ENCODE data around the gene SSTR1. TPM values are rescaled to one million over a fixed set of nuclear protein-coding genes. Genes with fewer than 3 reads are reported as not detected.

Gene SSTR1
- total RNA-seq, 2 donors from 2014 or later = not detected

DNA sequence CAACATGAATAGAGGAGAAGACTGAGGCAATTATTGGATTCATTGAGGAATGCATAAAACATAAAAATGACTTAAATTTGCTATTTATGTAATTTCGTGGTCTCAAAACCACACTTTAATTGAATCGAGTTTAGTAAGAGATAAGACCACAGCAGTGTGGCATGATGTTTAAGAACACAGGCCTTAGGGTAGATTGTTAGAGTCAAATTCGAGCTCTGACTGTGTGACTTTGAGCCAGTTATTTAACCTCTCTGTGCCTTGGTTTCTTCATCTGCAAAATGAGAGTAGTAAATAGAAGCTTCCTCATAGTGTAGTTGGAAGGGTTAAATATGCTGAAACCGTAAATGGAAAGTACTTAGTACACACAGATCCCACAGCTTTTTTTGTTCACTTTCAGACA is 9.3 kb upstream of the SSTR1 start:
- no peaks in the 10 kb centered on the region for H3K9me3 Mint-ChIP-seq
- no peaks in the 10 kb centered on the region for H3K36me3 Mint-ChIP-seq
- H3K27ac Mint-ChIP-seq = no peak overlapping the region
- no peak for ATAC-seq
- no peak for DNase-seq (ENCODE audit: low spot score in 2 of 2)

GRCh38 chr14:38199076-38199475 is 8.6 kb upstream of the SSTR1 start:
- Mint-ChIP-seq H3K9me3 (no peaks in the 10 kb centered on the region), H3K27ac (no peak overlapping the region), H3K36me3 (no peaks in the 10 kb centered on the region)
- DNase-seq (ENCODE audit: low spot score in 2 of 2) (no peak), ATAC-seq (no peak)

GRCh38 chr14:38199739-38200138 is 8.0 kb upstream of the SSTR1 start:
- Mint-ChIP-seq H3K36me3 (no peaks in the 10 kb centered on the region), H3K9me3 (no peaks in the 10 kb centered on the region), H3K27ac (no peak overlapping the region)
- ATAC-seq (peak in 1 of 2 donors; percentile 81), DNase-seq (ENCODE audit: low spot score in 2 of 2) (no peak)

DNA sequence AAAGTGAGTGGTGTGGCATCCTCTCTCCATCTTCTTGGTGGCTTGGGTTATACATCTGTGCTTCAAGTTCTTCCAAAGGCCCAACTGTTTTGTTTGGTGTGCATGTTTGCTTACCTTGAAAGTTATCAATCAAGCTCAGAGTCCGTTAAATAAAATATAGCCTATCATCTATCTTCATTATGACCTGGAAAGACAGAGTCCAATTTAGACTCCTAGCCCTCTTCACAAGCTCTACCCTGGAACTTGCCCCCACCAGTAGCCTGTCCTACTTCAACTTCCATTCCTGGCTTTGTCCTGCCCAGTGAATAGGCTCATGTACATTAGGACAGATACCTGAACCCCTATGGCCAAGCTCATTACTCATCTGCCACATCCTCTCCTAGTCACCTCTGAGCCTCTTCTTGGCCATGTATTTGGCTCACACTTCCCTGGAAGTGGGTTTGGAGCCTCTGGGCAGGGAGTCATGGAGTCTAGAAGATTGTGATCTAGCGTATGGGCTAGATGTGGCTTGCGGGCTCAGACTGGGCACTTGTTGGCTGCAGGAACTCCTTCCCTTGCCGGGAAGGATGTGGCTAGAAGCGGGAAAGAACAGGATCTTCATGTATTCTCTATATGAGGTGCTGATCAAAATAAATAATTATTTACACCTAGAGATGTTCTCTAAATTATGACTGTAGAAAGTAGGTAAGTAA is 6.4 kb upstream of the SSTR1 start:
- Mint-ChIP-seq H3K27ac (no peak overlapping the region), H3K9me3 (peaks cover 0 to 3% of the 10 kb centered on the region in 2 donors), H3K36me3 (peaks cover 0 to 4% of the 10 kb centered on the region in 2 donors)
- ATAC-seq (no peak), DNase-seq (ENCODE audit: low spot score in 2 of 2) (no peak)

GRCh38 chr14:38202444-38203191 is 5.1 kb upstream of the SSTR1 start:
- no peak overlapping the region for H3K27ac Mint-ChIP-seq
- DNase-seq (ENCODE audit: low spot score in 2 of 2) (no peak), ATAC-seq (no peak)
- H3K9me3 Mint-ChIP-seq = peaks cover 0 to 3% of the 10 kb centered on the region in 2 donors
- H3K36me3 Mint-ChIP-seq = peaks cover 0 to 4% of the 10 kb centered on the region in 2 donors

DNA sequence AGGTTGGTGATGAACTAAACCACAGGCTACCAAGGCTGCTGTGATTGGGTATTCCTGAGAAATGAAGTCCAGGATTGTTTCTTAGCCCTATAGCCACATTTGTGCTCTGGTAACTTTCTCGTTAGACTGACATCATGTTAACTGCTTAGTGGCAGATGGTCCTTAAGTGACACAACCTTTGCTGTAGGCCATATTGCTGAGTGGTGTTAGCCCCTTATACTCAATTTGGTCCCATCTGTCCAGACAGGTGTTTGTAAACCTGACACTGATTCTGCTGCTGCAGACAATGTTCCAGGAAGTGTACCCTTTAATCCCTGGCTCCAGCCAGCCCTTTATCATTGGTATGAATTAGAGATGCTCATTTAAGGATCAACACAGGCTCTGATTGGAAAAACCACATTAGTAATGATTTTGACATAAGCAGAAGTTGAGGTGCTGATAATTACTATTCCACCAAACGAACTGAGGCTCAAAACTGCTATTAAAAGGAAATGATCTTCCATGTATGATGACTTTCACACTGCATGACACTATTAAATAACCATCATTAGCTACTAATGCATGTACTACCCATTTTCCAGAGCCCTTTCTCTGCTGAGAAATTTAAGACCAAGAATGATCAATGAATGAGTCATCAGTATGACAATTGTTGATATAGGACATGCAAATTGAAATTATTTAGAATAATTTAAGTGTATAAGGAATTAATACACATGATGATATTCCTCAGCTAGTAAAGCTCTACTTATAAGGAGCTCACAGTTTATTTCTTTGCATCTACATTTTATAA is 3.6 kb upstream of the SSTR1 start:
- DNase-seq (ENCODE audit: low spot score in 2 of 2) = no peak
- H3K9me3 Mint-ChIP-seq = peaks cover 0 to 3% of the 10 kb centered on the region in 2 donors
- no peak for ATAC-seq
- no peak overlapping the region for H3K27ac Mint-ChIP-seq
- peaks cover 0 to 10% of the 10 kb centered on the region in 2 donors for H3K36me3 Mint-ChIP-seq

- no peak for DNase-seq (ENCODE audit: low spot score in 2 of 2)
- no peak overlapping the region for H3K27ac Mint-ChIP-seq
- peaks cover 0 to 3% of the 10 kb centered on the region in 2 donors for H3K9me3 Mint-ChIP-seq
- peaks cover 0 to 15% of the 10 kb centered on the region in 2 donors for H3K36me3 Mint-ChIP-seq
- ATAC-seq = no peak
Observed at GRCh38 chr14:38204719-38205115, 3.0 kb upstream of the SSTR1 start.

- DNase-seq (ENCODE audit: low spot score in 2 of 2) = no peak
- Mint-ChIP-seq H3K36me3 (peaks cover 0 to 20% of the 10 kb centered on the region in 2 donors), H3K9me3 (peaks cover 0 to 3% of the 10 kb centered on the region in 2 donors), H3K27ac (no peak overlapping the region)
- no peak for ATAC-seq
Observed at GRCh38 chr14:38205119-38205813, 2.4 kb upstream of the SSTR1 start.

DNA sequence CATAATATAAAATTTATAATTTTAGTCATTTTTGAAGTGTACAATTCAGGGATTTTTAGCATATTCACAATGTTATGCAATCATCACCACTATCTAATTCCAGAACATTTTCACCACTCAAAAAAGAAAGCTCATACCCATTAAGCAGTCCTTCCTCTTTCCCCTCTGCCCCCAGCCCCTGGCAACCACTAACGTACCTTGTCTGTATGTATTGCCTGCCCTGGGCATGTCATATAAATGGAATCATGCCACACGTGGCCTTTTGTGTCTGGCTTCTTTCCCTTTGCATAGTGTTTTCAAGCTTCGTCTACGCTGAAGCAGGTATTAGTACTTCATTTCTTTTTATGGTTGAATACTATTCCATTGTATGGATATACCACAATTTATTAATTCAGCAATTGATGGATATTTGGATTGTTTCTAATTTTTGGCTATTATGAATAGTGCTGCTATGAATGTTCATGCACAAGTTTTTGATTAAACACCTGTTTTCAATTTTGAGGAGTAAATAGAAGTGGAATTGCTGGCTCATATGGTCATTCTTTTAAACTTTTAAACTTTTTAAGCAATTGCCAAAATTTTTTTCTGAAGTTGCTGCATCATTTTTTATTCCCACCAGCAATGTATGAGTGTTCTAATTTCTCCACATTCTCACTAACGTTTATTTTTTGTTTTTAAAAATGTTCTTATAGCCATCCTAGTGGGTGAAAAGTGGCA is 1.6 kb upstream of the SSTR1 start:
- ATAC-seq = no peak
- peaks cover 0 to 3% of the 10 kb centered on the region in 2 donors for H3K9me3 Mint-ChIP-seq
- DNase-seq (ENCODE audit: low spot score in 2 of 2) = no peak
- no peak overlapping the region for H3K27ac Mint-ChIP-seq
- H3K36me3 Mint-ChIP-seq = peaks cover 0 to 20% of the 10 kb centered on the region in 2 donors

GRCh38 chr14:38206689-38207376 is 871 bp upstream of the SSTR1 start:
- ATAC-seq = no peak
- no peak overlapping the region for H3K27ac Mint-ChIP-seq
- H3K36me3 Mint-ChIP-seq = peaks cover 0 to 20% of the 10 kb centered on the region in 2 donors
- peaks cover 0 to 3% of the 10 kb centered on the region in 2 donors for H3K9me3 Mint-ChIP-seq
- no peak for DNase-seq (ENCODE audit: low spot score in 2 of 2)

DNA sequence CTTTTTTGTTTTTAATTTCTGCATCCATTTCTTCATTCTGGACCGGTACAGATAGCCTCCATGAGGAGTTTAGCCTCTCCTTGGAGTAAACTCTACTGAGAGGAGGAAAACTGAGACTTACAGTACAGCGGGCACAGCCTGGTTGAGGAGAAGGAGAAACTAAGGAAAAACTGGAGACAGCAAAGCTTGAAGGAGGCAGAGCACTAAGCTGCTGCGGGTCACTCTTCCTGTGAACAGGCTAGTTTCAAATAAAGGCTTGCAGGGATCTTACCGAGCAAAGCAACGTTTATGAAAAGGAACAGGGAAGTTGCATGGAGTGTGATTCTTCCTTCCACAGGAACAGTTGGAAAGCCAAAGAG is 348 bp upstream of the SSTR1 start:
- no peak for ATAC-seq
- no peak for DNase-seq (ENCODE audit: low spot score in 2 of 2)
- Mint-ChIP-seq H3K9me3 (peaks cover 0 to 3% of the 10 kb centered on the region in 2 donors), H3K36me3 (peaks cover 0 to 20% of the 10 kb centered on the region in 2 donors), H3K27ac (no peak overlapping the region)

DNA sequence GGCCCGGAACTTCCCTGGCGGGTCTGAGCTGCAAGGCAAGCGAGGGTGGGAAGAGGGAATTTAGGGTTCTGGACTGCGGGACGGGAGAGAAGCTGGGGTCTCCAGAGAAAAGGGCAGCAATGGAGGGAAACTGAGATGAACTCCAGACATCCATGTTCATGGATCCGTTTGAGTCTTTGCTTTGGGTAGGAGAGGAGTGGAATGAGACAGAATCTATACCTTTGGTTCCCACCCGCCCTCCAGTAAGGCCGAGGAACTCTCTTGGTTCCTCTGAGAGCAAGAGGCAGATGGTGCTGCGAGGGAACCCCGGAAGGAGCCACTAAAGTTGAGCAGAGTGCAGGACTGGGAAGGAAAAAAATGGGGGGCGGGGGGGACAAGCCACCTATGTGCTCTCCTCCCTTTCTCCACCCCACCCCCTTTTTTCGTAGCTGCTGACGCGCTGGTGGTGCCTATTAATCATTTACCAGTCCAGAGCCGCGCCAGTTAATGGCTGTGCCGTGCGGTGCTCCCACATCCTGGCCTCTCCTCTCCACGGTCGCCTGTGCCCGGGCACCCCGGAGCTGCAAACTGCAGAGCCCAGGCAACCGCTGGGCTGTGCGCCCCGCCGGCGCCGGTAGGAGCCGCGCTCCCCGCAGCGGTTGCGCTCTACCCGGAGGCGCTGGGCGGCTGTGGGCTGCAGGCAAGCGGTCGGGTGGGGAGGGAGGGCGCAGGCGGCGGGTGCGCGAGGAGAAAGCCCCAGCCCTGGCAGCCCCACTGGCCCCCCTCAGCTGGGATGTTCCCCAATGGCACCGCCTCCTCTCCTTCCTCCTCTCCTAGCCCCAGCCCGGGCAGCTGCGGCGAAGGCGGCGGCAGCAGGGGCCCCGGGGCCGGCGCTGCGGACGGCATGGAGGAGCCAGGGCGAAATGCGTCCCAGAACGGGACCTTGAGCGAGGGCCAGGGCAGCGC is 1.2 kb downstream of the SSTR1 start:
- H3K9me3 Mint-ChIP-seq = peaks cover 0 to 3% of the 10 kb centered on the region in 2 donors
- DNase-seq (ENCODE audit: low spot score in 2 of 2) = peak in 1 of 2 donors; percentile 37

GRCh38 chr14:38209572-38210557 is 2.2 kb downstream of the SSTR1 start:
- ATAC-seq (peak; percentile 53 to 59), DNase-seq (ENCODE audit: low spot score in 2 of 2) (peak in 1 of 2 donors; percentile 12)
- no peak overlapping the region for H3K27ac Mint-ChIP-seq
- H3K36me3 Mint-ChIP-seq = peaks cover 0 to 20% of the 10 kb centered on the region in 2 donors
- peaks cover 0 to 3% of the 10 kb centered on the region in 2 donors for H3K9me3 Mint-ChIP-seq

More for the DNA sequence above, 1.2 kb downstream of the SSTR1 start:
- Mint-ChIP-seq H3K36me3 (peaks cover 0 to 20% of the 10 kb centered on the region in 2 donors), H3K27ac (peak overlapping the region in 1 of 2 donors; percentile 22)
- peak in 1 of 2 donors; percentile 75 for ATAC-seq

All from activated naive CD4-positive, alpha-beta T cell treated with anti-CD3 and anti-CD28 coated beads, Interleukin-2, amount 50 U/mL, for 72 hours (primary cell).